DND-41 (cell line): ENCODE data around the gene NCKAP5L.

ENCODE experiments used
- CTCF ChIP-seq: IDR thresholded peaks from 2 replicates; pipeline ENCODE4 v1.5.1; 2012; ENCODE audit warnings: borderline replicate concordance, low read length, moderate library complexity, mild to moderate bottlenecking; ENCODE audit not compliant: poor library complexity, severe bottlenecking; ENCODE audit errors: extremely low read depth
- EZH2 ChIP-seq: IDR thresholded peaks from 3 replicates; pipeline ENCODE4 v1.6.1; 2012; ENCODE audit warnings: borderline replicate concordance, low read depth, mild to moderate bottlenecking, moderate library complexity, low read length, inconsistent platforms; ENCODE audit not compliant: severe bottlenecking

DNA sequence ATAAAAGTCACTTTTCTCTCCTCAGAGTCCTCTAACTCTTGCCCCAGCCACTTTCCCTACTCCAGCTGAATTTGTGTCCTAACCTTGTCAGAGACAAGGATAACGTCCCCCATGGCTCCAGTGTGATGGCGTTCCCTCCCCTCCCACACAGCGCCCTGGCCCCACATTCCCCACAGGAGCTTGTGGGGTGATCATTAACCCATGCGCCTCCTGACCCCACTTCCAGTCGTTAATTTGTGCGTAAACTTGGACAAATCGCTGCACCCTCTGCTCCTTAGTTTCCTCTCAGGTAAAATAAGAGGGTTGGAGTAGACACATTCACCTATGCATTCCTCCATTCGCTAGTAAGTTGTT lies 37.5 kb upstream of the NCKAP5L start:
- TF ChIP-seq CTCF (no peak), EZH2 (no peak)
